B cell (primary cell): ENCODE measurements around the gene TMEM158. TPM values are rescaled to one million over a fixed set of nuclear protein-coding genes. Genes with fewer than 3 reads are reported as not detected.

Experiments
- ATAC-seq: fragments of 200-7000 bp; cut with Tn5 transposase; one replicate; pipeline ENCODE4 v1.10.0; 2021; ENCODE audit warnings: low read depth, mild to moderate bottlenecking, moderate number of reproducible peaks, moderate library complexity
- CTCF ChIA-PET: fragments of 350-600 bp; sonication (Branson Sonifier 250); formaldehyde crosslinking; loops from one replicate; lab custom pipeline; 2021; ENCODE audit warnings: antibody characterized with exemption, inconsistent platforms; lab: Charles Lee
- POLR2A ChIA-PET: fragments of 350-600 bp; sonication (Branson Sonifier 250); formaldehyde crosslinking; loops from one replicate; lab custom pipeline; 2021; ENCODE audit warnings: antibody characterized with exemption; lab: Charles Lee
- DNase-seq: peaks from one replicate; pipeline ENCODE4 v3.0.0; 2013
- H2AFZ ChIP-seq: 2 replicates; pipeline ENCODE4 v1.6.1; 2012; ENCODE audit warnings: mild to moderate bottlenecking, low read depth, low read length; ENCODE audit not compliant: insufficient read depth, poor library complexity, severe bottlenecking
- H3K27ac ChIP-seq, 2 donors: 1 replicate in 1 of 2; 2 replicates in 1 of 2; pipeline ENCODE4 v1.5.1; 2012 to 2013; ENCODE audit warnings: low read length in 2 of 2, mild to moderate bottlenecking in 2 of 2, moderate library complexity in 1 of 2
- H3K27me3 ChIP-seq, 4 experiments: fragments of 200-600 bp in 1 of 4; sonication (generic) in 1 of 4; replicated peaks in 1 of 4; 1 replicate in 2 of 4; 2 replicates in 2 of 4; pipeline versions ENCODE4 v1.6.1 to v1.7.0; 2013 to 2016; ENCODE audit warnings: low read length in 3 of 4, mild to moderate bottlenecking in 2 of 4, mixed read lengths in 1 of 4, moderate library complexity in 1 of 4; ENCODE audit not compliant: insufficient read depth in 4 of 4, control insufficient read depth in 3 of 4; ENCODE audit errors: control extremely low read depth in 1 of 4
- H3K36me3 ChIP-seq, 2 experiments: replicated peaks in 1 of 2; 1 replicate in 1 of 2; 2 replicates in 1 of 2; pipeline versions ENCODE4 v1.6.1 to v1.7.1; 2013; ENCODE audit warnings: low read length in 1 of 2; ENCODE audit not compliant: insufficient read depth in 2 of 2, control insufficient read depth in 1 of 2; ENCODE audit errors: control extremely low read depth in 1 of 2, extremely low read depth in 1 of 2
- H3K4me1 ChIP-seq, 2 donors: fragments of 200-600 bp in 1 of 2; sonication (generic) in 1 of 2; 1 replicate in 1 of 2; 2 replicates in 1 of 2; pipeline versions ENCODE4 v1.5.1 to v1.6.1; 2013 to 2017; ENCODE audit warnings: low read length in 2 of 2; ENCODE audit not compliant: control insufficient read depth in 2 of 2, insufficient read depth in 2 of 2
- H3K4me2 ChIP-seq: replicated peaks from 2 replicates; pipeline ENCODE3; 2012; ENCODE audit warnings: mild to moderate bottlenecking, low read depth, low read length; ENCODE audit not compliant: poor library complexity, severe bottlenecking
- H3K4me3 ChIP-seq, 5 experiments: fragments of 200-600 bp in 1 of 5; sonication (generic) in 1 of 5; 1 replicate in 3 of 5; 2 replicates in 2 of 5; pipeline versions ENCODE4 v1.5.1 to v1.7.0; 2011 to 2016; ENCODE audit warnings: low read length in 4 of 5, mild to moderate bottlenecking in 4 of 5, low read depth in 2 of 5, control low read depth in 1 of 5, moderate library complexity in 1 of 5; ENCODE audit not compliant: insufficient read depth in 1 of 5; ENCODE audit errors: control extremely low read depth in 1 of 5, extremely low read depth in 1 of 5
- H3K79me2 ChIP-seq: fragments of 200-600 bp; sonication (generic); one replicate; pipeline ENCODE4 v1.6.0; 2016; ENCODE audit warnings: low read length; ENCODE audit not compliant: control insufficient read depth, insufficient read depth
- H3K9ac ChIP-seq: fragments of 200-600 bp; sonication (generic); 2 replicates; pipeline ENCODE4 v1.6.1; 2017; ENCODE audit warnings: mild to moderate bottlenecking, low read length, moderate library complexity
- H3K9me3 ChIP-seq, 3 donors: one replicate each; pipeline versions ENCODE4 v1.6.1 to v1.7.1; 2013; ENCODE audit warnings: low read length in 2 of 3; ENCODE audit not compliant: control insufficient read depth in 2 of 3, insufficient read depth in 1 of 3; ENCODE audit errors: control extremely low read depth in 1 of 3
- H4K20me1 ChIP-seq: 2 replicates; pipeline ENCODE4 v1.6.0; 2012; ENCODE audit warnings: mild to moderate bottlenecking, low read length; ENCODE audit not compliant: insufficient read depth, control insufficient read depth, poor library complexity, severe bottlenecking
- H3K27ac Mint-ChIP-seq: one replicate; pipeline ENCODE4 v1.8.0; 2021; ENCODE audit warnings: mixed read lengths
- H3K27me3 Mint-ChIP-seq: one replicate; pipeline ENCODE4 v1.8.0; 2021; ENCODE audit warnings: mixed read lengths
- H3K4me1 Mint-ChIP-seq: one replicate; pipeline ENCODE4 v1.8.0; 2021; ENCODE audit warnings: mixed read lengths
- H3K4me3 Mint-ChIP-seq: one replicate; pipeline ENCODE4 v1.8.0; 2021; ENCODE audit warnings: mixed read lengths
- H3K9me3 Mint-ChIP-seq: one replicate; pipeline ENCODE4 v1.8.0; 2022; ENCODE audit warnings: mixed read lengths; ENCODE audit not compliant: insufficient read depth
- CTCF ChIP-seq: fragments of 200-600 bp; IDR thresholded peaks from one replicate; pipeline ENCODE4 v1.8.0; 2022; ENCODE audit warnings: antibody characterized with exemption, mild to moderate bottlenecking
- EZH2 ChIP-seq: IDR thresholded peaks from 2 replicates; pipeline ENCODE4 v1.6.1; 2012; ENCODE audit warnings: borderline replicate concordance, low read depth, mild to moderate bottlenecking, moderate library complexity, low read length; ENCODE audit not compliant: insufficient read depth, poor library complexity, severe bottlenecking
- WGBS: methylation state at CpG from one replicate; pipeline ENCODE4 v1.1.5; 2013; ENCODE audit warnings: missing lambda C conversion rate; ENCODE audit not compliant: insufficient coverage; 5-methylcytosine and 5-hydroxymethylcytosine counted together
- intact Hi-C: fragments of 100-400 bp; cut with micrococcal nuclease; formaldehyde crosslinking; loops from one replicate; pipeline ENCODE4 v1.10.0; 2022
- polyA plus RNA-seq: library from polyadenylated mRNA; depleted of rRNA; stranded (reverse); fragments of >200 nt; gene quantifications from 2 replicates; pipeline ENCODE4 v1.2.3, GENCODE V29; 2012
- total RNA-seq, 2 donors: library from RNA; stranded (reverse); fragments of 120-200 nt in 1 of 2; gene quantifications; 1 replicate in 1 of 2; 2 replicates in 1 of 2; pipeline versions ENCODE4 v1.2.3 to v1.2.4, GENCODE V29; 2013 to 2022

TMEM158 gene
- total and polyA plus RNA-seq, 2 donors (not counting 1 experiment from before 2014, with no cell fraction given), result not detected

DNA sequence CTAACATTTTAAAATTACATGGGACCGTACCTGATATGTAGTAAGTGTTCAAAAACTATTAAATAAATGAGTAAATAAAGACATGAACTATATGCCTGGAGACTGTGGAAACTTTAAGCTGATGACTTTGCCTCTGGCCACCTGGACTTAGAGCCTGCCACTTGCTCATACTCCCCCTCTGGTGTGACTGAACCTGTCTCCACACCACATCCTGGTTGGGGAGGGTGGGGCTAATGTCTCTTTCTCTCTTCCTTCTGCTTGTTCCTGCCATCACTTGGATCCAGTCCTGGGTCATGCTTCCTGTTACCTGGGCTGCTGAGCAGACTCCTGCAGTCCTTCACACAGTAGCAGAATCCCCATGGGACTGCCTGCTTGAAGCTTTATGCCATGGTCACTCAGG lies 8.2 kb upstream of the TMEM158 start:
- no peak for DNase-seq
- peaks cover 0 to 25% (median 5%) of the 10 kb centered on the region in 4 experiments for H3K27me3 ChIP-seq
- no peak overlapping the region for H3K27ac ChIP-seq
- TF ChIP-seq EZH2, result no peak
- no peak for TF ChIP-seq CTCF
- intact Hi-C loops, result no loop called here
- H4K20me1 ChIP-seq, result no peaks in the 10 kb centered on the region
- H3K9ac ChIP-seq, result no peak overlapping the region
- no peak overlapping the region for H3K4me3 ChIP-seq
- Mint-ChIP-seq H3K4me1 (no peaks in the 10 kb centered on the region), H3K9me3 (peaks cover 6% of the 10 kb centered on the region), H3K27me3 (peaks cover 19% of the 10 kb centered on the region), H3K4me3 (no peak overlapping the region), H3K27ac (no peak overlapping the region)
- H3K4me1 ChIP-seq, result no peaks in the 10 kb centered on the region
- no peak overlapping the region for H3K4me2 ChIP-seq
- ChIA-PET CTCF (no interaction called here), POLR2A (no interaction called here)
- H3K36me3 ChIP-seq, result no peaks in the 10 kb centered on the region
- no peaks in the 10 kb centered on the region for H3K79me2 ChIP-seq
- WGBS, result no CpG with 5 or more reads among the region's 1 CpG
- ATAC-seq, result no peak
- H2AFZ ChIP-seq, result no peak overlapping the region
- H3K9me3 ChIP-seq, result peaks cover 0 to 9% (median 5%) of the 10 kb centered on the region in 3 donors

- no peak for ATAC-seq
- no peaks in the 10 kb centered on the region for H3K4me1 Mint-ChIP-seq
- H3K27ac ChIP-seq, result no peak overlapping the region
- peaks cover 0 to 37% (median 13%) of the 10 kb centered on the region in 4 experiments for H3K27me3 ChIP-seq
- H3K79me2 ChIP-seq, result no peaks in the 10 kb centered on the region
- no peak overlapping the region for H3K27ac Mint-ChIP-seq
- TF ChIP-seq EZH2 (no peak), CTCF (no peak)
- no peak overlapping the region for H3K4me2 ChIP-seq
- intact Hi-C loops, result no loop called here
- peaks cover 31% of the 10 kb centered on the region for H3K27me3 Mint-ChIP-seq
- no peaks in the 10 kb centered on the region for H4K20me1 ChIP-seq
- ChIA-PET POLR2A (no interaction called here), CTCF (no interaction called here)
- H2AFZ ChIP-seq, result no peak overlapping the region
- peaks cover 0 to 9% (median 5%) of the 10 kb centered on the region in 3 donors for H3K9me3 ChIP-seq
- no peak overlapping the region for H3K9ac ChIP-seq
- no peaks in the 10 kb centered on the region for H3K36me3 ChIP-seq
- no peak overlapping the region for H3K4me3 ChIP-seq
- H3K4me3 Mint-ChIP-seq, result no peak overlapping the region
- DNase-seq, result no peak
- H3K9me3 Mint-ChIP-seq, result peaks cover 6% of the 10 kb centered on the region
- no peaks in the 10 kb centered on the region for H3K4me1 ChIP-seq
Observed at GRCh38 chr3:45232521-45232920, 6.4 kb upstream of the TMEM158 start.
